Naive B cell (primary cell): ENCODE measurements around the gene ARL4C. TPM values are rescaled to one million over a fixed set of nuclear protein-coding genes. Genes with fewer than 3 reads are reported as not detected.
"Not testable (repeated sequence)": the region's sequence is repeated elsewhere in the genome, so short reads cannot be mapped to it uniquely, and the experiment has no call there.

Experiments
- ATAC-seq, 2 donors: fragments of 150-1000 bp; cut with Tn5 transposase; 2 replicates each; pipeline ENCODE4 v1.10.0; 2021; ENCODE audit warnings: low read depth in 2 of 2, mild to moderate bottlenecking in 2 of 2, moderate library complexity in 2 of 2
- DNase-seq: peaks from one replicate; pipeline ENCODE4 v3.0.0; 2022
- H3K27ac Mint-ChIP-seq, 6 donors: one replicate each; pipeline ENCODE4 v1.8.0; 2020 to 2022; ENCODE audit warnings: mild to moderate bottlenecking in 6 of 6, mixed read lengths in 6 of 6, moderate library complexity in 5 of 6, inconsistent platforms in 2 of 6
- H3K27me3 Mint-ChIP-seq, 3 donors: one replicate each; pipeline ENCODE4 v1.8.0; 2021 to 2022; ENCODE audit warnings: mixed read lengths in 3 of 3, mild to moderate bottlenecking in 1 of 3
- H3K36me3 Mint-ChIP-seq, 2 donors: one replicate each; pipeline ENCODE4 v1.8.0; 2020 to 2022; ENCODE audit warnings: mixed read lengths in 2 of 2, inconsistent platforms in 1 of 2, mild to moderate bottlenecking in 1 of 2
- H3K4me1 Mint-ChIP-seq, 3 donors: one replicate each; pipeline ENCODE4 v1.8.0; 2020 to 2022; ENCODE audit warnings: mixed read lengths in 3 of 3, inconsistent platforms in 1 of 3, mild to moderate bottlenecking in 1 of 3, moderate library complexity in 1 of 3
- H3K4me3 Mint-ChIP-seq, 8 donors: one replicate each; pipeline ENCODE4 v1.8.0; 2020 to 2022; ENCODE audit warnings: mild to moderate bottlenecking in 8 of 8, mixed read lengths in 8 of 8, moderate library complexity in 8 of 8, inconsistent platforms in 2 of 8
- H3K9me3 Mint-ChIP-seq, 7 donors: one replicate each; pipeline ENCODE4 v1.8.0; 2020 to 2022; ENCODE audit warnings: mixed read lengths in 7 of 7, mild to moderate bottlenecking in 5 of 7, inconsistent platforms in 2 of 7, moderate library complexity in 1 of 7
- polyA plus RNA-seq, 6 donors: library from polyadenylated mRNA; unstranded; fragments of 300-500 nt; fragmentation: Illumina TruSeq; gene quantifications; one replicate each; pipeline ENCODE4 v1.2.3, GENCODE V29; 2021; ENCODE audit warnings: low read depth in 6 of 6

ARL4C gene
- polyA plus RNA-seq, 6 donors from 2014 or later, result 18.2 to 37.1 (median 28.5) TPM

DNA sequence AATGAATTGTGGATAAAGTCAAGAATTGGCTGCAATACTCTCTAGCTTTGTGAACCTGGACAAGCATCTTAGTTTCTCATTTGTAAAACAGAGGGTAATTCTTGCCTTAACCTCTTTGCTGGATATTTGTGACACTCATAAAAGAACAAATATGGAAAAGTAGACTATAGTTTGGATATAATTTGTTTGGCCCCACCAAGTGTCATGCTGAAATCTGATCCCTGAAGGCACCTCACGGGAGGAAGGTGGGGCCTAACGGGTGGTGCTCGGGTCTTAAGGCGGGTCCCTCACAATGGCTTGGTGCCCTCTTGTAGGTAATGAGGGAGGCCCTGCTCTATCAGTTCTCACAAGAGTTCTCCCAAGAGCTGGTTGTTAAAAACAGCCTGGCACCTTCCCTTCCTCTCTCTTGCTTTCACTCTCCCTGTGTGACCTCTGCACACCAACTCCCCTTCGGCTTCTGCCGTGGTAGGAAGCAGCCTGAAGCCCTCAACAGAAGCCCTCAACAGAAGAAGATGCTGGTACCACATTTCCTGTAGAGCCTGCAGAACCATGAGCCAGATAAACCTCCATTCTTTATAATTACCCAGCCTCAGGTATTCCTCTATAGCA is 37.4 kb downstream of the ARL4C start:
- Mint-ChIP-seq H3K36me3 (no peaks in the 10 kb centered on the region), H3K27ac (no peak overlapping the region), H3K27me3 (no peaks in the 10 kb centered on the region), H3K9me3 (peaks cover 0 to 9% (median 5%) of the 10 kb centered on the region in 7 donors), H3K4me1 (peaks cover 25 to 50% (median 34%) of the 10 kb centered on the region in 3 donors), H3K4me3 (no peak overlapping the region)
- ATAC-seq (no peak), DNase-seq (no peak)

DNA sequence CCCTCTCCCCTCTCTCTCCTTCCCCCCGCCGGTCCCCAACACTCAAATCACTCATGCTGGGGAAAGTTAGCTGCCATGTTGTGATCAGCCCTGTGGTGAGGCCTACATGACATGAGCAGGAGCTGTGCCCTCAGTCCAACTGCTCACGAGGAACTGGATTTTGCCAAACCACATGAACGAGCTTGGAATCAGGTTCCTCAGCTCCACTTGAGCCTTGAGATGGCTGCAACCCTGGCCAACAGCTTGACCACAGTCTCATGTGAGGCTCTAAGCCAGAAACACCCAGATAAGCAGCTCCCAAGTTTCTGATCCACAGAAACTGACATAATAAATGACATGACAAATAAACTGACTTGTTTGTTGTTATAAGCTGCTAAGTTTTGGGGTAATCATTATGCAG is 38.4 kb downstream of the ARL4C start:
- Mint-ChIP-seq H3K4me3 (peak overlapping the region in 1 of 8 donors; percentile 62), H3K27ac (peak overlapping the region in 1 of 6 donors; percentile 26), H3K27me3 (no peaks in the 10 kb centered on the region), H3K36me3 (no peaks in the 10 kb centered on the region), H3K4me1 (peaks cover 26 to 60% (median 44%) of the 10 kb centered on the region in 3 donors), H3K9me3 (peaks cover 0 to 9% (median 5%) of the 10 kb centered on the region in 7 donors)
- DNase-seq (no peak), ATAC-seq (no peak)

DNA sequence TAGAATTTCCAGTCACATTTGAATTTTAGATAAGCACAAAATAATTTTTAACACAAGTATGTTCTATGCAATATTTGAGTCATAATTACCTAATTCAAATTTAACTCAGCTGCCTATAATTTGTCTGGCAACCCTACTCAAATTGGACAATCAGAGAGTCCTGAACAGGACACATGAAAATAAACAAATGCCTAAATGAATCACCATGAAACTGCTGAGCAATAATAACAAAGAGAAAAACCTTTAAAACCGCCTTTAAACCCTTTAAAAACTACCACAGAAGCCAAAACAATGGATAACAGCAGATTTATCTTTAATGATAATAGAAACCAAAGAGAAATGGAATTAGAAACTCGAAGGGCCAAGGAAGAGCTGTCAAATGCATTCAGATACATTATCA is 39.5 kb downstream of the ARL4C start:
- Mint-ChIP-seq H3K4me3 (no peak overlapping the region), H3K36me3 (no peaks in the 10 kb centered on the region), H3K27ac (no peak overlapping the region), H3K9me3 (peaks cover 0 to 9% (median 5%) of the 10 kb centered on the region in 7 donors), H3K4me1 (peaks cover 34 to 67% (median 54%) of the 10 kb centered on the region in 3 donors), H3K27me3 (no peaks in the 10 kb centered on the region)
- no peak for ATAC-seq
- no peak for DNase-seq

DNA sequence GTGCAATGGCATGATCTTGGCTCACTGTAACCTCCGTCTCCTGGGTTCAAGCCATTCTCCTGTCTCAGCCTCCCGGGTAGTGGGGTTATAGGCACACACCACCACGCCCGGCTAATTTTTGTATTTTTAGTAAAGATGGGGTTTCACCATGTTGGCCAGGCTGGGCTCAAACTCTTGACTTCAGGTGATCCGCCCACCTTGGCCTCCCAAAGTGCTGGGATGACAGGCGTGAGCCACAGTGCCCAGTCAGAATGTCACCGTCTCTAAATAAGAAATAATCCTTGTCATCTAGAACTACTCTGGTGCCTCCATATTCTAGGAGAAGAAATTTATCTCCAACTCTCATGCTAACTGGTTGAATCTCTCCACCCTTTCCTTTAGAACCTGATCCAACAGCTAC is 41.6 kb downstream of the ARL4C start:
- not testable (repeated sequence) for H3K9me3 Mint-ChIP-seq, H3K27me3 Mint-ChIP-seq, DNase-seq, ATAC-seq, H3K36me3 Mint-ChIP-seq
- Mint-ChIP-seq H3K27ac (peak overlapping the region; percentile 60 to 97 (median 87)), H3K4me3 (peak overlapping the region in 6 of 8 donors; percentile 6 to 88 (median 66)), H3K4me1 (peaks cover 41 to 74% (median 68%) of the 10 kb centered on the region in 3 donors)

DNA sequence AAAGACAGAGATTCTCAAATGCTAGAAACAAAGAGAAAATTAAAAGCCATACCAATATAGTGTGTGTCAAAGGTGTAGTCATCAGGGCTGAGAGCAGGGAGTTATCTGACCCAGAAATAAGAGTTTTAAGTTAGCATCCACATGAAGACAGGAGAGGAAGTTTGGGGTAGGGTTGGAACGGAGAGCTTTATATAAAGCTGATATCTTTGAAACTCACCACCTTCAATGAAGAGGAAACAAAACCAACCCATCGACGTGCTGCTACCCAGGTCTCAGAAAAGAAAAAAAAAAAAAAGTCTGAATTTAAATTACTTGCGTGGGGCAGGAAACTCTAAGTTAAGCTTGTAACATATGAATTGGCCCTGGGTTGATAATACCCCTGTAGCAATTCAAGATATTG is 42.4 kb downstream of the ARL4C start:
- H3K4me3 Mint-ChIP-seq, result peak overlapping the region; percentile 54 to 89 (median 85)
- no peaks in the 10 kb centered on the region for H3K27me3 Mint-ChIP-seq
- peak overlapping the region; percentile 12 to 95 (median 80) for H3K27ac Mint-ChIP-seq
- H3K9me3 Mint-ChIP-seq, result peaks cover 0 to 9% (median 5%) of the 10 kb centered on the region in 7 donors
- H3K36me3 Mint-ChIP-seq, result no peaks in the 10 kb centered on the region
- peaks cover 40 to 69% (median 69%) of the 10 kb centered on the region in 3 donors for H3K4me1 Mint-ChIP-seq
- ATAC-seq, result peak; percentile 95 to 99
- peak; percentile 66 for DNase-seq

DNA sequence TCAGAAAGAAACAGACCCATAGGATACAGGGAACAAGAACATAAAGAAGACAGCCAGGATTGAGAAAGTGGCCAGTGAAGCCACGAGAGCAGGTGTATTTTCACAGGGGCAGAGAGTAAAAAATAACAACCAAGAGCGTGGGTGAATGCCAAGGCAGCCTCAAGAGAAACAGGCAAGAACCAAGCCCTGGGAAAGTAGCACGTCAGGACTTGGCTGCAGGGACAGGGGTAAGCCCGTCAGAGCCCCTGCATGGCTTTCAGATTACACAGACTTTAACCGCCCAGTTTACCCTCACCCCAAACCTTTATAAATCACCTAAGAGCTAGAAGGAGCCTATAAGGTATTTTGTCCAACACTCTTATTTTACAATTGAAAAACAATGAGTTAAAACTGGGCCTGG is 43.7 kb downstream of the ARL4C start:
- ATAC-seq (no peak), DNase-seq (no peak)
- Mint-ChIP-seq H3K4me1 (peaks cover 43 to 79% (median 66%) of the 10 kb centered on the region in 3 donors), H3K36me3 (no peaks in the 10 kb centered on the region), H3K27me3 (no peaks in the 10 kb centered on the region), H3K4me3 (peak overlapping the region; percentile 54 to 89 (median 80)), H3K27ac (peak overlapping the region; percentile 27 to 95 (median 86)), H3K9me3 (peaks cover 0 to 7% (median 2%) of the 10 kb centered on the region in 7 donors)

DNA sequence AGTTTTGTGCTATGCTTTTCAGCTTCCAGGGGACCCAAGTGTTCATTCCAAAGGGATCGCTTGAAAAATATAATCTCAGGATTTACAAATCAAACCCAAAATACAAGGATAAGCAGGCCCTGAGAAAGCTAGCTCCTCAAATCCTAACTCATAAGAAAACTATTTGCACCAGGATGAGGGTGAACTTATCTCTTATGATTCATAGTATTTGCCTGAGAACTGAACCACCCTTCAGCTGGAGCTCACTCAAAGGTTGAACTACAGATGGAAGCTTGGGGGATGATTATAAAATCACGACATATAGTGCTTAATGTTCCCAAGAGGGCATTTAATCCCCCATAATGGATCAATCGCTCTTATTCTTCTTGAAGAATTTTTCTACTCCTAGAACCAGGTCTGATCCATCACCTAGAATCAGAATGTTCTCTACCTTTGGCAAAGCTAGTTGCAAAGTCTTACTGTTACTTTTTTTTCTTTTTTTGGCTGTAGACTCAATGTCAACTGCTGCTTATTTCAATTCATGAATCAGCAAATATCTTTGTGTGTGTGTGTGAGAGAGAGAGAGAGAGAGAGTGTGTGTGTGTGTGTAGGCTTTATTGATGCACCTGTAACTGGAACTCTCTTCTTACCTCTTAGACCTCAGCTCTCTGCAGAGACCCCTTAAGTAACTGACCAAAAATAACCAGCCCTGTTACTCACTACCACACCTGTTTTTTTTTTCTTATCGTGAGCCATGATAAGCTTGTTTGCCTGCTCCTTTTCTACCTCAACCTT is 44.8 kb downstream of the ARL4C start:
- Mint-ChIP-seq H3K36me3 (no peaks in the 10 kb centered on the region), H3K27me3 (no peaks in the 10 kb centered on the region), H3K9me3 (peaks cover 0 to 2% (median 0%) of the 10 kb centered on the region in 7 donors), H3K27ac (peak overlapping the region; percentile 11 to 96 (median 85)), H3K4me3 (peak overlapping the region in 7 of 8 donors; percentile 12 to 88 (median 76)), H3K4me1 (peaks cover 55 to 91% (median 72%) of the 10 kb centered on the region in 3 donors)
- DNase-seq (no peak), ATAC-seq (no peak)

DNA sequence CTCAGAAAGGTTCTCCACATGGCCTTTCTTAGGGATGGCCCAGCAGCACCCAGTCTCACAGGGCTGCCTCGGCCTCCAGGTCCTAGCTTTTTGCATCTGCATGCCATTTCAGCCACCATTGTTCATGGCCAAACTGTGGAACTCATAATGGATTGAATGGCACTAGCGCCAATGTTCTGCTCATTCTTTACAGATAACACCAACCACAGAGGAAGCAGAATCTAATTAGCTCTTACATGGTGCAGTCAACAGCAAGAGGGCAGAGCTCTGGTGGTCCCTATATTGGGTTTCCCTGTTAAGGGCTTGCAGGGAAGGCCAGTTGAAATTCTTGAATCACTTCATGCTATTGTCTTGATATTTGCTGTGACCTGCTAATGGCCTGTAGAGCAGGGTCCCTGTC is 45.6 kb downstream of the ARL4C start:
- DNase-seq, result no peak
- H3K4me3 Mint-ChIP-seq, result peak overlapping the region in 1 of 8 donors; percentile 12
- H3K4me1 Mint-ChIP-seq, result peaks cover 58 to 96% (median 72%) of the 10 kb centered on the region in 3 donors
- no peak for ATAC-seq
- peaks cover 0 to 3% (median 0%) of the 10 kb centered on the region in 7 donors for H3K9me3 Mint-ChIP-seq
- H3K27me3 Mint-ChIP-seq, result no peaks in the 10 kb centered on the region
- H3K36me3 Mint-ChIP-seq, result peaks cover 0 to under 1% of the 10 kb centered on the region in 2 donors
- peak overlapping the region in 2 of 6 donors; percentile 42 to 86 for H3K27ac Mint-ChIP-seq

DNA sequence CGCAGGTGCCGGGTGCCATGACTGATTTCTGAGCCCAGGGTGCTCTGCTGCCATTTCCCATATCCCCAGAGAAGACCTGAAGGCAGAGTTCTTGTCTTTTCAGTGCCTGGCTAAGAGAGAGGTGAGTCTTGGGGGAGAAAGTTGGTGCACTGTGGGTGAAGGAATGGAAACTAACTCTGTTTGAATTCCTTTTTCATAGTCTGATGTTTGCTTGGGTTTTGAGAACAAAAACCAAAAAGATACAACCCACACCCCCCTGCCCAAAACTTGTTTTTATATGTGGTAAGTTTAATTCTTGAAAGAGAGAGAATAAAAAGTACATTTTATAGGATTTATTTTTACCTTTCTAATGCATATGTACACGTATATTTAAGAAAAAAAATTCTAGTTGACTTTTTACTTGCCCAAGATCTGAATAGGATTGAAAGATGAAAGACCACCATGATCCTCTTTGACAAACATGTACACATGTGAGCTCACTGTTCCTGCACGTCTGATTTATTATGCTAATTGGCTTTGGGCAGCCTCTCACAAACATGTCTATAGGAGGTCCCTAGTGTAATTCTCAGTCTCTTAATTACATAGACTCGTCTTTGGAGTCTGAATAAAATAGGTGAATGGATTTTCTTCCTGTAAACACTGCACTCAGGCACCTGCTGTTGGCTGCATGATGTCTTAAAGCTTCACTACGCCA is 46.3 kb downstream of the ARL4C start:
- peaks cover 0 to 5% (median 2%) of the 10 kb centered on the region in 7 donors for H3K9me3 Mint-ChIP-seq
- DNase-seq (no peak), ATAC-seq (no peak)
- peaks cover 57 to 97% (median 72%) of the 10 kb centered on the region in 3 donors for H3K4me1 Mint-ChIP-seq
- H3K27ac Mint-ChIP-seq, result peak overlapping the region in 4 of 6 donors; percentile 52 to 95 (median 60)
- no peaks in the 10 kb centered on the region for H3K27me3 Mint-ChIP-seq
- peaks cover 0 to 3% of the 10 kb centered on the region in 2 donors for H3K36me3 Mint-ChIP-seq
- peak overlapping the region in 1 of 8 donors; percentile 15 for H3K4me3 Mint-ChIP-seq

DNA sequence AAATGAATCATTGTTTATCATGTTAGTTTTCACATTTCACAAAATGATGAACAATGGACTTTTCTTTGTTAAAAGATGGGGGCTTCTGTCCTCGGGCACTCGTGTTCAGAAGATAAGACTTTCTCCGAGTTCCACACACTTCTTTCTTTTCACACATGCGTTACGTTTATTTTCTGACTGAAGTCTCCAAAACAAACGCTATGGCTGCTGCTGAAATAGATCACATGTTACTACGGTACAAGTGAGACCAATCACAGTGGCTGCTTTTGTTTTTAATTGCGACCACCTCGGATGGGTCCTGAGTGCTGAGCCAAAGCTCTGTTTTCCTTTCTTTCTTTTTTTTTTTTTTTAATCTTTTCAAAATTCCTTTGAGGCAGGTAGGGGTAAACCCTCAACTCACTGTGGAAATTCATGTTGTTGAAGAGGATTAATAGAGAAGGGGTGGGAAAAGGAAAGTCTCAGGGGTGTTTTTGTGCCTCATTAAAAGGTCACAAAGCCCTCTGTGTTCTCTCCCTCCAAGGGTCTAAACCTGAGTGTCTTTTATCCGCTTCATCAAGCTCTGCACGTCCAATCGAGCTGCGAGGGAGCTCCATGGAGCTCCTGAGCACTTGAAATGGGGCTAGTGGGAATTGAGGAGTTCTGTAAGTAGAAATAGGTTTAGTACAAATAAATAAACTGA is 48.2 kb downstream of the ARL4C start:
- Mint-ChIP-seq H3K4me3 (peak overlapping the region in 3 of 8 donors; percentile 33 to 73 (median 60)), H3K4me1 (peaks cover 59 to 97% (median 71%) of the 10 kb centered on the region in 3 donors), H3K36me3 (peaks cover 0 to 3% of the 10 kb centered on the region in 2 donors), H3K9me3 (peaks cover 0 to 5% (median 2%) of the 10 kb centered on the region in 7 donors), H3K27me3 (no peaks in the 10 kb centered on the region), H3K27ac (peak overlapping the region; percentile 75 to 100 (median 100))
- no peak for DNase-seq
- ATAC-seq, result no peak

DNA sequence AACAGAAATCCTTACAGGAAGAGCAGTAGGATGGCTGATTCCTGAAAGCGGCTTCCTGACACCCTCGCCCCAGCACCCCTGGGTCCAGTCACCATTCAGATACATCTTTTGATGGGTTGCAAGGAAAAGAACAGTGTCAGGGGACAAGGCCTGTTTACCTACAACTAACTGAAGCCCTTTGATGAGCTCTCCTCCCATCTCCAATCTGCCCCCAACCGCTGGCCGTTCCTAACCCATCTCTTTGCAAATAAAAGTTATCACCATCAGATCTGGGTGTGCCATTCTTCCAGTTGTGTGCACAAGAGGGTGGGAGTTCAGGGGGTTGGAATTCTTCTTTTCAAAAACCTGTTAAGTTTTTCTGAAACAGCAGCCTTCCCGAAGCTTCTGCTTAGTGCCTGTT is 48.9 kb downstream of the ARL4C start:
- Mint-ChIP-seq H3K4me3 (peak overlapping the region in 3 of 8 donors; percentile 5 to 73 (median 60)), H3K36me3 (peaks cover 0 to 3% of the 10 kb centered on the region in 2 donors), H3K4me1 (peaks cover 60 to 97% (median 71%) of the 10 kb centered on the region in 3 donors), H3K27ac (peak overlapping the region; percentile 95 to 100 (median 100)), H3K9me3 (peaks cover 0 to 5% (median 2%) of the 10 kb centered on the region in 7 donors), H3K27me3 (no peaks in the 10 kb centered on the region)
- DNase-seq (no peak), ATAC-seq (no peak)

DNA sequence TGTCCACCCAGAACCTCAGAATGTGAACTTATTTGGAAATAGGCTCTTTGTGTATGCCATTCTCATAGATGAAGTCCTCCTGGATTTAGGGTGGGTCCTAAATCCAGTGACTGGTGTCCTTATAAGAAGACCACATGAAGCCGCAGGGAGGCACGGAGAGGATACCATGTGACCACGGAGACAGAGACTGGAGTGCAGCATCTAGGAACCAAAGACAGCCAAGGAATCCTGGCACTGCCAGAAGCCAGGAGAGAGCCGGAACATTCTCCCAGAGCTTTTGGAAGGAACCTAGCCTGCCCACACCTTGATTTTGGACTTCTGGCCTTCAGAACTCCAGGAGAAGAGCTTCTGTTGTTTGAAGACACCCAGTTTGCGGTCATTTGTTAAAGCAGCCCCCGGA is 49.7 kb downstream of the ARL4C start:
- ATAC-seq (no peak), DNase-seq (no peak)
- Mint-ChIP-seq H3K4me3 (peak overlapping the region; percentile 49 to 92 (median 78)), H3K4me1 (peaks cover 60 to 97% (median 71%) of the 10 kb centered on the region in 3 donors), H3K27me3 (no peaks in the 10 kb centered on the region), H3K36me3 (peaks cover 0 to 3% of the 10 kb centered on the region in 2 donors), H3K27ac (peak overlapping the region; percentile 95 to 100 (median 100)), H3K9me3 (peaks cover 0 to 5% (median 2%) of the 10 kb centered on the region in 7 donors)
